ENCODE data around the gene MGAT5.

The MGAT5 gene

GRCh38 chr2:134305109-134305491, 51.2 kb downstream of the MGAT5 start:
- no peak overlapping the region for H3K27ac ChIP-seq
- no peak for TF ChIP-seq CTCF (conservative IDR thresholded peaks at IDR 0.05)
- TF ChIP-seq ZFX (IDR thresholded peaks at IDR 0.05): no peak

- H3K27ac ChIP-seq: no peak overlapping the region
- TF ChIP-seq ZFX (IDR thresholded peaks at IDR 0.05) (no peak), CTCF (conservative IDR thresholded peaks at IDR 0.05) (no peak)
These were observed 52.6 kb downstream of the MGAT5 start for GRCh38 chr2:134306521-134306920.

- TF ChIP-seq CTCF (conservative IDR thresholded peaks at IDR 0.05): no peak
- no peak for TF ChIP-seq ZFX (IDR thresholded peaks at IDR 0.05)
- H3K27ac ChIP-seq: no peak overlapping the region
These were observed 53.5 kb downstream of the MGAT5 start for GRCh38 chr2:134307334-134307733.

GRCh38 chr2:134308474-134309385, 54.9 kb downstream of the MGAT5 start:
- no peak overlapping the region for H3K27ac ChIP-seq
- TF ChIP-seq CTCF (conservative IDR thresholded peaks at IDR 0.05) (no peak), ZFX (IDR thresholded peaks at IDR 0.05) (no peak)

GRCh38 chr2:134310107-134311079, 56.5 kb downstream of the MGAT5 start:
- no peak overlapping the region for H3K27ac ChIP-seq
- TF ChIP-seq ZFX (IDR thresholded peaks at IDR 0.05): no peak
- no peak for TF ChIP-seq CTCF (conservative IDR thresholded peaks at IDR 0.05)

- TF ChIP-seq ZFX (IDR thresholded peaks at IDR 0.05) (no peak), CTCF (conservative IDR thresholded peaks at IDR 0.05) (no peak)
These were observed 58.6 kb downstream of the MGAT5 start for GRCh38 chr2:134312482-134312881.

GRCh38 chr2:134314202-134314601, 60.3 kb downstream of the MGAT5 start:
- TF ChIP-seq CTCF (conservative IDR thresholded peaks at IDR 0.05) (no peak), ZFX (IDR thresholded peaks at IDR 0.05) (no peak)
- H3K27ac ChIP-seq: no peak overlapping the region

More at GRCh38 chr2:134312482-134312881, 58.6 kb downstream of the MGAT5 start:
- H3K27ac ChIP-seq: no peak overlapping the region
